Left lung (tissue), 10 donors: Measurements from ENCODE around the gene DACT2. TPM values are rescaled to one million over a fixed set of nuclear protein-coding genes. Genes with fewer than 3 reads are reported as not detected.
"Not testable (repeated sequence)": the region's sequence is repeated elsewhere in the genome, so short reads cannot be mapped to it uniquely, and the experiment has no call there.

Experiments
- ATAC-seq: fragments of 200-7000 bp; cut with Tn5 transposase; one replicate; pipeline ENCODE4 v1.9.1; 2020; ENCODE audit warnings: moderate library complexity
- DNase-seq, 4 donors: peaks; one replicate each; pipeline ENCODE4 v3.0.0-alpha.2; 2013 to 2020
- H3K27ac ChIP-seq, 2 donors: fragments of 200-600 bp; sonication (generic) in 1 of 2; one replicate each; pipeline versions ENCODE4 v1.5.0 to v1.8.0; 2020 to 2021
- H3K27me3 ChIP-seq, 2 donors: fragments of 200-600 bp; sonication (generic) in 1 of 2; one replicate each; pipeline versions ENCODE4 v1.5.0 to v1.8.0; 2020 to 2021
- H3K36me3 ChIP-seq, 2 donors: fragments of 200-600 bp; sonication (generic) in 1 of 2; one replicate each; pipeline versions ENCODE4 v1.5.0 to v1.8.0; 2020 to 2021
- H3K4me1 ChIP-seq, 2 donors: fragments of 200-600 bp; one replicate each; pipeline ENCODE4 v1.8.0; 2021
- H3K4me3 ChIP-seq, 2 donors: fragments of 200-600 bp; sonication (generic) in 1 of 2; one replicate each; pipeline versions ENCODE4 v1.5.0 to v1.8.0; 2020 to 2021; ENCODE audit warnings: mild to moderate bottlenecking in 1 of 2
- H3K9me3 ChIP-seq, 2 donors: fragments of 200-600 bp; sonication (generic) in 1 of 2; one replicate each; pipeline versions ENCODE4 v1.5.0 to v1.8.0; 2020 to 2021
- intact Hi-C, 2 donors: fragments of 100-400 bp; cut with DNase I; formaldehyde crosslinking; loops; one replicate each; pipeline versions ENCODE4 v1.11.2 to v1.14.2; 2022
- polyA plus RNA-seq, 6 donors: library from polyadenylated mRNA; unstranded; fragments of 120-200 nt; gene quantifications; one replicate each; pipeline ENCODE4 v1.2.1, GENCODE V29; 2013; ENCODE audit not compliant: insufficient read length in 6 of 6
- total RNA-seq, 2 donors: library from RNA; stranded (reverse); fragmentation: NEBNext Ultra II Directional; extraction: Animal tissue kit (Norgen Biotek cat#: 25700); gene quantifications; one replicate each; pipeline ENCODE4 v1.2.1, GENCODE V29; 2021
- TF ChIP-seq, protein P1 (sequence below), 2 donors: fragments of 200-600 bp; sonication (generic) in 1 of 2; IDR thresholded peaks; one replicate each; pipeline versions ENCODE4 v1.5.0 to v1.8.0; 2021; ENCODE audit warnings: antibody characterized with exemption in 2 of 2
- donor health status: DM: no; HTN: yes; CAD: no.
- donor health status: DM: no; HTN: no; CAD: no.

DACT2 gene
- total and polyA plus RNA-seq, 8 donors = 1.4 to 50.1 (median 38.7) TPM

DNA sequence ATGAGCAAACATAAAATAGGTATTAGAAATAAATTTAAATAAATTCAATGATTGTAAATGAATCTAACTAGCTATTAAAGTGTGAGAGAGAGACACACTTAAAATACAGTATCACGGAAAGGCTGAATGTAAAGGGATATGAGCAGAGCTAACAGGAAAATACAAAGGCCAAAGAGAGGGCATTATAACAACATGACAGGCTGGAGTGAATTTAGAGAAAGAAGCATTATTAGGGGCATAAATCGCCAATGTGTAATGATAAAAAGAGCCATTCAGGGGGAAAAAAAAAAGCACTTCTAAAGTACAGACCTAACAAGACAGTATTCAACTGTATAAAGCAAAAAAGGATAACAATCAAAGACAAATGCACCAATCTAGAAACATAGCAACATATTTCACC, 28.1 kb downstream of the DACT2 start:
- Histone ChIP-seq H3K27me3 (peaks cover 0 to 3% of the 10 kb centered on the region in 2 donors), H3K9me3 (no peaks in the 10 kb centered on the region), H3K4me1 (no peaks in the 10 kb centered on the region), H3K27ac (no peak overlapping the region), H3K36me3 (no peaks in the 10 kb centered on the region), H3K4me3 (no peak overlapping the region)
- DNase-seq = no peak
- intact Hi-C loops = no loop called here
- TF ChIP-seq, protein P1, sequence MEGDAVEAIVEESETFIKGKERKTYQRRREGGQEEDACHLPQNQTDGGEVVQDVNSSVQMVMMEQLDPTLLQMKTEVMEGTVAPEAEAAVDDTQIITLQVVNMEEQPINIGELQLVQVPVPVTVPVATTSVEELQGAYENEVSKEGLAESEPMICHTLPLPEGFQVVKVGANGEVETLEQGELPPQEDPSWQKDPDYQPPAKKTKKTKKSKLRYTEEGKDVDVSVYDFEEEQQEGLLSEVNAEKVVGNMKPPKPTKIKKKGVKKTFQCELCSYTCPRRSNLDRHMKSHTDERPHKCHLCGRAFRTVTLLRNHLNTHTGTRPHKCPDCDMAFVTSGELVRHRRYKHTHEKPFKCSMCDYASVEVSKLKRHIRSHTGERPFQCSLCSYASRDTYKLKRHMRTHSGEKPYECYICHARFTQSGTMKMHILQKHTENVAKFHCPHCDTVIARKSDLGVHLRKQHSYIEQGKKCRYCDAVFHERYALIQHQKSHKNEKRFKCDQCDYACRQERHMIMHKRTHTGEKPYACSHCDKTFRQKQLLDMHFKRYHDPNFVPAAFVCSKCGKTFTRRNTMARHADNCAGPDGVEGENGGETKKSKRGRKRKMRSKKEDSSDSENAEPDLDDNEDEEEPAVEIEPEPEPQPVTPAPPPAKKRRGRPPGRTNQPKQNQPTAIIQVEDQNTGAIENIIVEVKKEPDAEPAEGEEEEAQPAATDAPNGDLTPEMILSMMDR (IDR thresholded peaks at IDR 0.05) = no peak
- ATAC-seq = no peak

DNA sequence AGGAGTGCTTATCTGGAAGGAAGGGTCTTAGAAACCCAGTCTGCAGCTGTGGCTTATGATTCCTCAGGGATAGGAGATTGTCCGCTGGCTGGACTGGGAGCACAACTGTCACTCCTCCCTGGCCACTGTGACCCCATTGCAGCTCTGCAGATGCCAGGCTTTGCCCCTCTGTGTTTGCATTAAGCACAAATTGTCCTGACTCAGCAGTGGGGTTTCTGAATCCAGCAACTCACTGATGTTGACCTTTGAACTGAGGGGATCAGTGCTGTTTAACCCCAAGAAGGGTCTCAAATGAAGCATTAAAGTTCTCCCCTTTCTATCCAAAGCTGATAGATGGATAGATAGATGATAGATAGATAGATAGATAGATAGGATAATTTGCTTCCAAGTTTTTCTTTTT, 29.5 kb downstream of the DACT2 start:
- ATAC-seq (no peak), DNase-seq (no peak)
- H3K27ac ChIP-seq = no peak overlapping the region
- TF ChIP-seq, protein P1 (IDR thresholded peaks at IDR 0.05) = no peak
- intact Hi-C loops = no loop called here
- peaks cover 0 to 3% of the 10 kb centered on the region in 2 donors for H3K27me3 ChIP-seq
- H3K9me3 ChIP-seq = no peaks in the 10 kb centered on the region
- no peaks in the 10 kb centered on the region for H3K36me3 ChIP-seq
- H3K4me3 ChIP-seq = no peak overlapping the region
- no peaks in the 10 kb centered on the region for H3K4me1 ChIP-seq

GRCh38 chr6:168289571-168289962, 30.0 kb downstream of the DACT2 start:
- Histone ChIP-seq H3K36me3 (no peaks in the 10 kb centered on the region), H3K27me3 (peaks cover 0 to 3% of the 10 kb centered on the region in 2 donors), H3K27ac (no peak overlapping the region), H3K4me3 (no peak overlapping the region), H3K9me3 (no peaks in the 10 kb centered on the region), H3K4me1 (no peaks in the 10 kb centered on the region)
- ATAC-seq (no peak), DNase-seq (no peak)
- TF ChIP-seq, protein P1 (IDR thresholded peaks at IDR 0.05) = no peak
- intact Hi-C loops = no loop called here

DNA sequence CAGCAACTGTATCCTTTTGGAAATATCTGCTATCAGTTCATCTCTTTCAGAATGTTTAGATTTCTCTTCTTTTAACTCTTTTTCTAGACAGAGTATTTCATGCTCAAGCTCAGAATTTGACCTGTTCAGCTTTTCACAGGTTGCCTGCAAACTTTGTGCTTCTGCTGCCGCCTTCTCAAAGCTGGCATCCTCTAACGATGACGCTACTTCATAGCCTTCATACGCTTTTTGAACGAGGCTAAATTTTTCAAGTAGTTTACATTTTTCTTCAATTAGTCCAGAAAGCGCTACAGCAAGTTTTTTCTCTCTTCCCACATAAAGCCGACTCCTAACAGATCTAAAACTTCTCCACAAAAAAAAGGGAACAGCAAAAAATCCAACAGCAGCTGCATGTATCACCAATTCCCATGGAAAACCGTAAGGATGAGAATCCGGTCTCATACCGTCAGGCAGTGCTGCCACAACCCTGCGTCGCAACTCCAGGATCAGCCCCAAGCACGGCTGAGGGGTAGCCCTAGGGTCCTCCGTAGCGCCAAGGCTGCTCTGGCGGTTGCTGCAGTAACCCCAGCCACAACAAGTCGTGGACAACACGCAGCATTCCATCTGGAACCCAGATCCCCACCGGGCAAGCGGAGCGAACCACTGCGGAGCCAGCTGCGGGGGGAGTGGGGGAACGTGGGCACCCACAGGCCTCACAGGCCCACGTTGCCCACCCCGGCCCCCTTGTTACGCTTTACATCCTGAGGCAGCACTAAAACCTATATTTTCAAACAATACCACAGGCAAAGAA, 30.6 kb downstream of the DACT2 start:
- intact Hi-C loops = no loop called here
- H3K27ac ChIP-seq = no peak overlapping the region
- ATAC-seq = no peak

DNA sequence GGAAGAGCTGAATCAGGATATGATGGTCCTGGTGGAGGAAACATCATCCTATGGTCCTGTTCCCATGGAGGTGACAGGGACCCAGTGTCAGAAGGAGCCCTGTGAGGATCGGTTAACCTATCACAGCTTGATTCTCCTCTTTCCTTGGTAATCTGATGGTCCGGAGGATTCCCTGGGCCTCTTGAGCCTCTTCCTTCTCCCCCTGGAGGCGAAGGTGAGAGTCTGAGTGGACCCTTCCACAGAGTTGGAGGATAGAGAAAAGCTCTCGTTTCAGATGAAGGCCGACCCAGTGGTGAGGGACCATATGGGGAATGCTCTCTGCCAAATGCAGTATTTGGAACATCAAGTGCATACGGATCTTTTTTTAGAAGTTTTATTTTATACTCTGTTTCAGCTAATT, 32.1 kb downstream of the DACT2 start:
- intact Hi-C loops, H3K27ac ChIP-seq, ATAC-seq, H3K36me3 ChIP-seq, H3K4me3 ChIP-seq, DNase-seq, H3K27me3 ChIP-seq, H3K4me1 ChIP-seq, H3K9me3 ChIP-seq: not testable (repeated sequence)

More for the DNA sequence above, 30.6 kb downstream of the DACT2 start:
- DNase-seq = no peak
- Histone ChIP-seq H3K4me1 (no peaks in the 10 kb centered on the region), H3K27me3 (peaks cover 0 to 3% of the 10 kb centered on the region in 2 donors), H3K36me3 (no peaks in the 10 kb centered on the region), H3K9me3 (no peaks in the 10 kb centered on the region), H3K4me3 (no peak overlapping the region)
- TF ChIP-seq, protein P1 (IDR thresholded peaks at IDR 0.05) = no peak

GRCh38 chr6:168286771-168287446, 32.7 kb downstream of the DACT2 start:
- H3K27ac ChIP-seq, H3K4me1 ChIP-seq, H3K9me3 ChIP-seq, H3K36me3 ChIP-seq, DNase-seq, intact Hi-C loops, ATAC-seq, H3K27me3 ChIP-seq, H3K4me3 ChIP-seq: not testable (repeated sequence)
